DND-41 (cell line): ENCODE measurements around the gene SLC4A2.

Experiments used
- CTCF ChIP-seq: IDR thresholded peaks from 2 replicates; pipeline ENCODE4 v1.5.1; 2012; ENCODE audit warnings: borderline replicate concordance, low read length, moderate library complexity, mild to moderate bottlenecking; ENCODE audit not compliant: poor library complexity, severe bottlenecking; ENCODE audit errors: extremely low read depth
- EZH2 ChIP-seq: IDR thresholded peaks from 3 replicates; pipeline ENCODE4 v1.6.1; 2012; ENCODE audit warnings: borderline replicate concordance, low read depth, mild to moderate bottlenecking, moderate library complexity, low read length, inconsistent platforms; ENCODE audit not compliant: severe bottlenecking

- TF ChIP-seq CTCF (no peak), EZH2 (no peak)
Observed at GRCh38 chr7:151064993-151065392, 5.6 kb downstream of the SLC4A2 start.
